GM18526 (cell line): ENCODE data around the gene B3GAT1.

Experiments used
- POLR2A ChIP-seq: IDR thresholded peaks from 3 replicates; pipeline ENCODE4 v1.6.1; 2011; ENCODE audit not compliant: insufficient read length; ENCODE audit errors: extremely low read depth

B3GAT1 gene

GRCh38 chr11:134412203-134413042, at the start of gene B3GAT1:
Gene B3GAT1 (minus strand): TSS chr11:134412242. CDS start chr11:134387659, 24,583 bp downstream.
- no peak for TF ChIP-seq POLR2A

- no peak for TF ChIP-seq POLR2A
Observed at GRCh38 chr11:134461621-134462020, 49.6 kb upstream of the B3GAT1 start.

GRCh38 chr11:134460881-134461280, 48.8 kb upstream of the B3GAT1 start:
- TF ChIP-seq POLR2A, result no peak

- TF ChIP-seq POLR2A, result no peak
Observed at GRCh38 chr11:134460062-134460561, 48.1 kb upstream of the B3GAT1 start.

- no peak for TF ChIP-seq POLR2A
Observed at GRCh38 chr11:134459246-134460061, 47.4 kb upstream of the B3GAT1 start.

GRCh38 chr11:134455516-134455915, 43.5 kb upstream of the B3GAT1 start:
- TF ChIP-seq POLR2A, result no peak

- no peak for TF ChIP-seq POLR2A
Observed at GRCh38 chr11:134454146-134454690, 42.2 kb upstream of the B3GAT1 start.

- TF ChIP-seq POLR2A, result no peak
Observed at GRCh38 chr11:134453441-134453840, 41.4 kb upstream of the B3GAT1 start.

GRCh38 chr11:134452838-134453155, 40.8 kb upstream of the B3GAT1 start:
- TF ChIP-seq POLR2A, result no peak

GRCh38 chr11:134452026-134452837, 40.2 kb upstream of the B3GAT1 start:
- no peak for TF ChIP-seq POLR2A

GRCh38 chr11:134450186-134450585, 38.1 kb upstream of the B3GAT1 start:
- TF ChIP-seq POLR2A, result no peak

GRCh38 chr11:134449713-134450112, 37.7 kb upstream of the B3GAT1 start:
- TF ChIP-seq POLR2A, result no peak

- TF ChIP-seq POLR2A, result no peak
Observed at GRCh38 chr11:134449051-134449450, 37.0 kb upstream of the B3GAT1 start.

GRCh38 chr11:134447696-134448095, 35.7 kb upstream of the B3GAT1 start:
- TF ChIP-seq POLR2A, result no peak
